ENCODE measurements around the gene PRKD2.
A peak's percentile ranks its signal among the peaks of the same experiment; 100 is the strongest.

The PRKD2 gene

GRCh38 chr19:46660008-46660517 is 56.9 kb downstream of the PRKD2 start:
- DNase-seq: peak; percentile 4

GRCh38 chr19:46659151-46660007 is 57.5 kb downstream of the PRKD2 start:
- peak; percentile 15 for DNase-seq

- DNase-seq: peak; percentile 42
Measured at GRCh38 chr19:46656541-46656940, 60.4 kb downstream of the PRKD2 start.

- no peak for DNase-seq
Measured at GRCh38 chr19:46654621-46655152, 62.2 kb downstream of the PRKD2 start.

- no peak for DNase-seq
Measured at GRCh38 chr19:46650445-46650844, 66.5 kb downstream of the PRKD2 start.

GRCh38 chr19:46648961-46649960 is 67.7 kb downstream of the PRKD2 start:
- no peak for DNase-seq

GRCh38 chr19:46648060-46648960 is 68.6 kb downstream of the PRKD2 start:
- no peak for DNase-seq

- DNase-seq: no peak
Measured at GRCh38 chr19:46646402-46646801, 70.5 kb downstream of the PRKD2 start.

- no peak for DNase-seq
Measured at GRCh38 chr19:46644720-46645119, 72.2 kb downstream of the PRKD2 start.

- DNase-seq: no peak
Measured at GRCh38 chr19:46640656-46641055, 76.3 kb downstream of the PRKD2 start.

GRCh38 chr19:46639358-46640182 is 77.3 kb downstream of the PRKD2 start:
- no peak for DNase-seq

GRCh38 chr19:46637224-46637623 is 79.7 kb downstream of the PRKD2 start:
- peak; percentile 67 for DNase-seq

GRCh38 chr19:46635920-46636761 is 80.8 kb downstream of the PRKD2 start, which contains the start of gene GNG8:
Gene GNG8, minus strand, starts transcription at chr19:46636202. Its CDS starts 1,520 bp downstream, at chr19:46634682.
- DNase-seq: no peak

- DNase-seq: no peak
Measured at GRCh38 chr19:46634656-46635218, 82.2 kb downstream of the PRKD2 start.

- peak; percentile 97 for DNase-seq
Measured at GRCh38 chr19:46634045-46634655, 82.8 kb downstream of the PRKD2 start.

- no peak for DNase-seq
Measured at GRCh38 chr19:46633130-46633529, 83.8 kb downstream of the PRKD2 start.

- DNase-seq: no peak
Measured at GRCh38 chr19:46631481-46631880, 85.4 kb downstream of the PRKD2 start.

GRCh38 chr19:46630586-46631205 is 86.2 kb downstream of the PRKD2 start:
- DNase-seq: no peak

All from stimulated activated CD4-positive, alpha-beta T cell treated with anti-CD3 and anti-CD28 coated beads, Interleukin-1b, Interleukin-23, amount 100 ng/mL, for 48 hours (primary cell).